ENCODE data around the gene DDX3X.
A peak's percentile ranks its signal among the peaks of the same experiment; 100 is the strongest.

Gene DDX3X

DNA sequence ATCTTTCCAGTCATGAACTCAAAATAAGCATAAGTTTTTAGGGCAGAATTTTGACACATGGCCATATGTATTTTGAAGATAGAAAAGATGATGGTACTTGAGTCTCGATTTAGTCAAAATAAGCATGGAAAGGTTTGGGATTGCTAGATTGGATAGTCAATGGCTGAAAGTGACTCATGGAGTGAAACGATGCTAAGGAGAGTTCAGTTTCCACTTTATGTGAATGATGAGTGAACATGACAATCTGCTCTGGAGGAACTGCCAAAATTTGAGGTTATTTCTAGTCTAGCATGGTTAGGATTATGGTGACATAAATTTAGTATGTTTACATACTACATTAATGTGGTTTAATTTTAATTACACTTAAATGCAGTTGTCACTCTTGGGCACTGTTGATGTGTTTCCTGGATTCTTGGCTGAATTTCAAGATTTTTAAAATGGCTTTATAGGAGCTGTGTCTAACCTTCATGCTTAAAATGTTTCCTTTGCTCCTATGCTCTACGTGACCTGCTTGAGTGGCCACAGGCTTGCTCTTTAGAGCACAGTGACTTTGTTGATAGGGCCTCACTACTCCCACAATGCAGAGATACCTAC is 17.1 kb downstream of the DDX3X start:
- H3K4me1 ChIP-seq (ENCODE audit: control insufficient read depth, insufficient read depth, low read length), result no peaks in the 10 kb centered on the region
- POLR2A ChIA-PET, result interaction anchor here (0.6 to 1.1 kb wide), 2 partner anchors 12 to 1738 kb away, joined by 3 to 10 read pairs; no protein-coding TSS in a partner anchor
- H3K9me3 ChIP-seq (ENCODE audit: control insufficient read depth, insufficient read depth, low read depth, low read length), result no peaks in the 10 kb centered on the region
- CTCF ChIA-PET, result interaction anchor here (0.6 kb wide), 1 partner anchor 208 kb away, joined by 3 read pairs; no protein-coding TSS in a partner anchor
- TF ChIP-seq ZNF24 (tag by site-specific recombination; IDR thresholded peaks at IDR 0.05) (0 out of 2 replicates have a peak, but pooled peaks have one; percentile 22), ZNF544 (tag by site-specific recombination; IDR thresholded peaks at IDR 0.05) (no peak), ZNF184 (tag by site-specific recombination; IDR thresholded peaks at IDR 0.05) (0 out of 2 replicates have a peak, but pooled peaks have one; percentile 53), ZBTB17 (tag by site-specific recombination; IDR thresholded peaks at IDR 0.05) (peak; percentile 58), FEZF1 (tag by site-specific recombination; IDR thresholded peaks at IDR 0.05) (peak; percentile 36; the same call in 1 of the 2 replicates), KLF9 (tag by site-specific recombination; IDR thresholded peaks at IDR 0.05; ENCODE audit: low read depth) (no peak), PRDM6 (tag by site-specific recombination; IDR thresholded peaks at IDR 0.05) (peak; percentile 56), ZNF629 (tag by site-specific recombination; IDR thresholded peaks at IDR 0.05) (peak; percentile 19; the same call in 1 of the 2 replicates), ZEB2 (tag by site-specific recombination; IDR thresholded peaks at IDR 0.05) (0 out of 2 replicates have a peak, but pooled peaks have one; percentile 33), ZNF677 (tag by site-specific recombination; IDR thresholded peaks at IDR 0.05) (no peak), SP7 (tag by site-specific recombination; IDR thresholded peaks at IDR 0.05) (0 out of 2 replicates have a peak, but pooled peaks have one; percentile 30), GLIS1 (tag by site-specific recombination; IDR thresholded peaks at IDR 0.05) (no peak), ZFP69B (tag by site-specific recombination; IDR thresholded peaks at IDR 0.05) (0 out of 2 replicates have a peak, but pooled peaks have one; percentile 10), ZNF10 (tag by site-specific recombination; IDR thresholded peaks at IDR 0.05) (peak; percentile 6; the same call in 1 of the 2 replicates), ZNF670 (tag by site-specific recombination; IDR thresholded peaks at IDR 0.05; ENCODE audit: low read depth) (no peak), PRDM1 (tag by site-specific recombination; IDR thresholded peaks at IDR 0.05) (peak; percentile 80), EGR2 (tag by site-specific recombination; IDR thresholded peaks at IDR 0.05; ENCODE audit: low read depth) (no peak), ZNF600 (tag by site-specific recombination; IDR thresholded peaks at IDR 0.05) (peak; percentile 61; the same call in 1 of the 2 replicates)
- H3K4me3 ChIP-seq (ENCODE audit: low read depth, low read length), result no peak overlapping the region
- H3K27ac ChIP-seq (ENCODE audit: extremely low read depth, low read depth, low read length), result no peak overlapping the region
- H3K36me3 ChIP-seq (ENCODE audit: control insufficient read depth in 2 of 2, insufficient read depth in 1 of 2, low read length in 2 of 2), result peaks cover 27 to 43% of the 10 kb centered on the region in 2 experiments

- peak overlapping the region; percentile 35; the same call in 1 of the 2 replicates for H3K27ac ChIP-seq (ENCODE audit: extremely low read depth, low read depth, low read length)
- no peaks in the 10 kb centered on the region for H3K4me1 ChIP-seq (ENCODE audit: control insufficient read depth, insufficient read depth, low read length)
- H3K36me3 ChIP-seq (ENCODE audit: control insufficient read depth in 2 of 2, insufficient read depth in 1 of 2, low read length in 2 of 2), result peaks cover 19 to 35% of the 10 kb centered on the region in 2 experiments
- no peaks in the 10 kb centered on the region for H3K9me3 ChIP-seq (ENCODE audit: control insufficient read depth, insufficient read depth, low read depth, low read length)
- CTCF ChIA-PET, result no interaction called here
- TF ChIP-seq YY2 (tag by site-specific recombination; IDR thresholded peaks at IDR 0.05) (no peak), ZNF664 (tag by site-specific recombination; IDR thresholded peaks at IDR 0.05) (peak; percentile 56; the same call in 1 of the 2 replicates), PRDM6 (tag by site-specific recombination; IDR thresholded peaks at IDR 0.05) (peak; percentile 42; the same call in 1 of the 2 replicates), ZNF140 (tag by site-specific recombination; IDR thresholded peaks at IDR 0.05) (peak; percentile 78), ZBTB11 (tag by site-specific recombination; conservative IDR thresholded peaks at IDR 0.05; ENCODE audit: low read depth) (no peak), KLF8 (tag by site-specific recombination; IDR thresholded peaks at IDR 0.05) (no peak)
- POLR2A ChIA-PET, result no interaction called here
- H3K4me3 ChIP-seq (ENCODE audit: low read depth, low read length), result no peak overlapping the region
Measured at GRCh38 chrX:41351923-41352322, 18.0 kb downstream of the DDX3X start.

All from HEK293 (cell line).